GM15510 (cell line): ENCODE measurements around the gene ULK1.

Source experiments
- POLR2A ChIP-seq: IDR thresholded peaks from 3 replicates; pipeline ENCODE4 v1.6.1; 2011; ENCODE audit warnings: borderline replicate concordance; ENCODE audit not compliant: insufficient read length; ENCODE audit errors: extremely low read depth

The ULK1 gene

GRCh38 chr12:131894313-131894860 lies at the start of gene ULK1:
Gene ULK1 (plus strand): TSS chr12:131894622. CDS start chr12:131895002, 380 bp downstream.
- peak; percentile 87 for TF ChIP-seq POLR2A

- no peak for TF ChIP-seq POLR2A
These were observed 49.8 kb upstream of the ULK1 start for GRCh38 chr12:131844656-131845055.

GRCh38 chr12:131845121-131845520 lies 49.3 kb upstream of the ULK1 start:
- no peak for TF ChIP-seq POLR2A

GRCh38 chr12:131847456-131847855 lies 47.0 kb upstream of the ULK1 start:
- no peak for TF ChIP-seq POLR2A

GRCh38 chr12:131848753-131849152 lies 45.7 kb upstream of the ULK1 start:
- TF ChIP-seq POLR2A = no peak

- TF ChIP-seq POLR2A = no peak
These were observed 44.5 kb upstream of the ULK1 start for GRCh38 chr12:131849700-131850553.

- no peak for TF ChIP-seq POLR2A
These were observed 43.4 kb upstream of the ULK1 start for GRCh38 chr12:131850856-131851559.

- no peak for TF ChIP-seq POLR2A
These were observed 42.5 kb upstream of the ULK1 start for GRCh38 chr12:131851741-131852550.

GRCh38 chr12:131852551-131853299 lies 41.7 kb upstream of the ULK1 start:
- no peak for TF ChIP-seq POLR2A

GRCh38 chr12:131853832-131854797 lies 40.3 kb upstream of the ULK1 start:
- TF ChIP-seq POLR2A = no peak

- TF ChIP-seq POLR2A = no peak
These were observed 39.5 kb upstream of the ULK1 start for GRCh38 chr12:131854861-131855476.

- TF ChIP-seq POLR2A = no peak
These were observed 38.8 kb upstream of the ULK1 start for GRCh38 chr12:131855521-131856142.
